OCI-LY1 (cell line): ENCODE data around the gene ASIC3.
A peak's percentile ranks its signal among the peaks of the same experiment; 100 is the strongest.

Experiments used
- H2AFZ ChIP-seq: fragments of 200-600 bp; sonication (generic), shearing (Covaris generic); 2 replicates; pipeline ENCODE4 v1.6.0; 2014; ENCODE audit warnings: antibody characterized with exemption, mild to moderate bottlenecking, low read length
- H3F3A ChIP-seq: fragments of 200-600 bp; sonication (generic), shearing (Covaris generic); 2 replicates; pipeline ENCODE4 v1.6.0; 2014; ENCODE audit warnings: mild to moderate bottlenecking, antibody characterized with exemption, low read length, moderate library complexity; ENCODE audit not compliant: insufficient read depth
- H3K27ac ChIP-seq: fragments of 200-600 bp; sonication (generic); 2 replicates; pipeline ENCODE4 v1.5.1; 2014; ENCODE audit warnings: low read length, mixed run types, mild to moderate bottlenecking, low read depth; ENCODE audit not compliant: poor library complexity, severe bottlenecking
- H3K27me3 ChIP-seq: fragments of 200-600 bp; sonication (generic); 2 replicates; pipeline ENCODE4 v1.6.0; 2014; ENCODE audit warnings: antibody characterized with exemption, mild to moderate bottlenecking, low read length, moderate library complexity; ENCODE audit not compliant: insufficient read depth
- H3K36me3 ChIP-seq: fragments of 200-600 bp; sonication (generic); 2 replicates; pipeline ENCODE4 v1.6.1; 2014; ENCODE audit warnings: mild to moderate bottlenecking, antibody characterized with exemption, low read length, moderate library complexity, mixed read lengths; ENCODE audit not compliant: insufficient read depth
- H3K4me1 ChIP-seq: fragments of 200-600 bp; sonication (generic); 2 replicates; pipeline ENCODE4 v1.5.1; 2014; ENCODE audit warnings: mild to moderate bottlenecking, low read length, moderate library complexity; ENCODE audit not compliant: insufficient read depth, severe bottlenecking
- H3K4me2 ChIP-seq: fragments of 200-600 bp; sonication (generic), shearing (Covaris generic); 2 replicates; pipeline ENCODE4 v1.6.1; 2014; ENCODE audit warnings: low read length
- H3K4me3 ChIP-seq: fragments of 200-600 bp; sonication (generic); 2 replicates; pipeline ENCODE4 v1.5.1; 2014; ENCODE audit warnings: low read length, low read depth, mild to moderate bottlenecking, mixed read lengths; ENCODE audit not compliant: poor library complexity, severe bottlenecking
- H3K79me2 ChIP-seq: fragments of 200-600 bp; shearing (Covaris generic); 2 replicates; pipeline ENCODE4 v1.6.1; 2016; ENCODE audit warnings: mixed run types, low read length, mixed read lengths; ENCODE audit not compliant: insufficient read depth
- H3K9ac ChIP-seq: fragments of 200-600 bp; sonication (generic), shearing (Covaris generic); 2 replicates; pipeline ENCODE4 v1.6.1; 2014; ENCODE audit warnings: mild to moderate bottlenecking, low read length, mixed read lengths
- H3K9me2 ChIP-seq: fragments of 200-600 bp; sonication (generic), shearing (Covaris generic); 2 replicates; pipeline ENCODE4 v1.6.1; 2014; ENCODE audit warnings: low read depth, mild to moderate bottlenecking, low read length, mixed read lengths
- H3K9me3 ChIP-seq: fragments of 200-600 bp; shearing (Covaris generic); 2 replicates; pipeline ENCODE4 v1.6.1; 2014; ENCODE audit warnings: low read length, mixed read lengths
- H4K20me1 ChIP-seq: fragments of 200-600 bp; sonication (generic), shearing (Covaris generic); 2 replicates; pipeline ENCODE4 v1.6.0; 2016; ENCODE audit warnings: mild to moderate bottlenecking, low read length; ENCODE audit not compliant: insufficient read depth
- EZH2 ChIP-seq: fragments of 200-600 bp; sonication (generic), shearing (Covaris generic); IDR thresholded peaks from 2 replicates; pipeline ENCODE4 v1.8.0; 2017; ENCODE audit warnings: borderline replicate concordance, mixed run types, mild to moderate bottlenecking, antibody characterized with exemption, low read length, moderate library complexity, mixed read lengths
- TF ChIP-seq, protein P1 (sequence below): fragments of 200-600 bp; sonication (generic), shearing (Covaris generic); IDR thresholded peaks from 2 replicates; pipeline ENCODE4 v1.5.1; 2017; ENCODE audit warnings: mild to moderate bottlenecking, antibody characterized with exemption, low read length, moderate library complexity, mixed read lengths

ASIC3 gene

DNA sequence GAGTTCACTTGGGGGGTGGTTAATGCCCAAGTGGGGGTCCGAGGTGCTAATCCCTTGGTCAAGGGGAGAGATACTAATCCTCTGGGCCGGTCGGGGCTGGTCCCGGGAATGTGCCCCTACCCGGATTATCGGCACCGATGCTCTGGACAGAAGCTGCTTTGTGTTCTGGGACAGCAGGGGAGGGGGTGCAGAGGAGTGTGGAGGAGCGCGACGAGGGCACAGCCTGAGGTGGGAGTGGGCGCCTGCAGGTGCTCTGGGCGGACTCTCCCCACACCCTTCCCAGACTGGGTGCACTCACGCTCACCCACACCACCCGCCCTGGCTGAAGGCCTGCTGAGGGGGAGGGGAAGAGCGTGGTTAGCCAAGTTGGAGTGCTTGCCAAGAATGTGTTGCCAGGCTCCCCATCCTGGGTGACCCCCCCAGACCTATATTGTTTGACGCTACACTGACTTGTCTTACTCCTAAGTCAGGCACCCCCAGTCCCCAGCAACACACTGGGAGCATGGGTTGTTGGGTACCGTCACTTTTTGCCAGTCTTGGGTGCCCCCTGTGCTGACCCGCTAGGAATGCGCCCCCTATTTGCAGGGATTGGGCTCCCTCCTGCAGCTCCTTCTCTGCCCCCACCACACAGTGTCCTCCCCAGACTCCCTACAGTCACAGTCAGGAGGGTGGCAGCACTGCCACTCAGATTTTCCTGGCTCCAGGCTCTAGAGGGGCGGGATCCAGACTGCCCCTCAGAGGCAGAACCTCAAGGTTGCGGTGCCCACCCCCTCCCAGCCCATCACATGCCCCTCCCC lies 12.3 kb downstream of the ASIC3 start:
- Histone ChIP-seq H2AFZ (no peak overlapping the region), H3K9ac (peak overlapping the region; percentile 79)

DNA sequence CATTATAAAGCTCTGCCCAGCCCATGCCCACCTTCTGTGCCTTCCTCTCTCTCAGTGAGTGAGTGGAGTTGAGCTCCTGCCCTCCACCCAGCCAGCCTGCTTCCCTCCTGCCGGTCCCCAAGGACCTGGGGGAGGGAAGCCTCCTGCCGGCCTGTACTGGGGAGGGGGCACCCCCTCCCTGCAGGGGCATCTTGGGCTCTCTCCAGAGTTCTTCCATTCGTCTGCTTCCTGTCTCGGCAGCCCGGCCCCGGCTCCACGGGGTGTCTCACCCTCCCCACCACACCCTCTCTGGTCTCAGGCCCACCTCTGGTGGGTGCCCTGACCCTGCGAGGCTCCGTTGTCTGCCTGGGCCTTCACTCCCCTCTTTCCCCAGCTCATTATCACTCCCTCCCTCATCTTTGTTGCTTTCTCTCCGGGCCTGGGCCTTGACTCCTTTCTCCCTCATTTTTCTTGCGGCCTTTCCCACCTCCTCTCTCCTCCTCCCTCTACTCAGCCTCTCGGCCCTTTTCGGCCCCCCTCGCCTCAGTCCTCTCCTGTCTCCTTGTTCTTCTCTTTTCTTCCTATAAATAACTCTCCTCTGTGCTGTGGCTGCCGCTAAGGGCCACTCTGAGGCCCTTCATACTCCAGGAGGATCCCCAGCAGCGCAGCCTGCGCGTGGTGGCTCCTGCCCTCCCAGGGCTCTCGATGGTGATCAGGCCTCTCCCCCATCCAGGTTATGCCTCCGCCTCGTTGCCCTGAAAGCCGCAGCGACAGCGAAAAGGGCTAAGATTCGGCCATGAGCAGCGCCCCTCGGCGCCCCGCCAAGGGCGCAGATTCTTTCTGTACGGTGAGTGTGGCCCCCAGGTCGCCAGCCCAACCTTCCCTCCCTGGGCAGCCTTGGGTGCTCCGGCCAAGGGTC lies 13.1 kb downstream of the ASIC3 start:
- no peaks in the 10 kb centered on the region for H3K27me3 ChIP-seq
- 0 out of 2 replicates have a peak, but pooled peaks cover 7% of the 10 kb centered on the region for H3F3A ChIP-seq
- no peaks in the 10 kb centered on the region for H4K20me1 ChIP-seq
- no peaks in the 10 kb centered on the region for H3K9me3 ChIP-seq
- peak overlapping the region; percentile 62 for H3K27ac ChIP-seq
- peak overlapping the region; percentile 85 for H3K4me2 ChIP-seq
- peaks cover 41% of the 10 kb centered on the region for H3K4me1 ChIP-seq
- H2AFZ ChIP-seq, result no peak overlapping the region
- H3K36me3 ChIP-seq, result peaks cover 23% of the 10 kb centered on the region
- no peak for TF ChIP-seq EZH2
- TF ChIP-seq, protein P1, sequence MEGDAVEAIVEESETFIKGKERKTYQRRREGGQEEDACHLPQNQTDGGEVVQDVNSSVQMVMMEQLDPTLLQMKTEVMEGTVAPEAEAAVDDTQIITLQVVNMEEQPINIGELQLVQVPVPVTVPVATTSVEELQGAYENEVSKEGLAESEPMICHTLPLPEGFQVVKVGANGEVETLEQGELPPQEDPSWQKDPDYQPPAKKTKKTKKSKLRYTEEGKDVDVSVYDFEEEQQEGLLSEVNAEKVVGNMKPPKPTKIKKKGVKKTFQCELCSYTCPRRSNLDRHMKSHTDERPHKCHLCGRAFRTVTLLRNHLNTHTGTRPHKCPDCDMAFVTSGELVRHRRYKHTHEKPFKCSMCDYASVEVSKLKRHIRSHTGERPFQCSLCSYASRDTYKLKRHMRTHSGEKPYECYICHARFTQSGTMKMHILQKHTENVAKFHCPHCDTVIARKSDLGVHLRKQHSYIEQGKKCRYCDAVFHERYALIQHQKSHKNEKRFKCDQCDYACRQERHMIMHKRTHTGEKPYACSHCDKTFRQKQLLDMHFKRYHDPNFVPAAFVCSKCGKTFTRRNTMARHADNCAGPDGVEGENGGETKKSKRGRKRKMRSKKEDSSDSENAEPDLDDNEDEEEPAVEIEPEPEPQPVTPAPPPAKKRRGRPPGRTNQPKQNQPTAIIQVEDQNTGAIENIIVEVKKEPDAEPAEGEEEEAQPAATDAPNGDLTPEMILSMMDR, result no peak
- no peaks in the 10 kb centered on the region; the same call in 1 of the 2 replicates for H3K79me2 ChIP-seq
- peak overlapping the region; percentile 90 for H3K4me3 ChIP-seq
- peak overlapping the region; percentile 25; the same call in 1 of the 2 replicates for H3K9ac ChIP-seq
- H3K9me2 ChIP-seq, result no peaks in the 10 kb centered on the region

More for the DNA sequence above, 12.3 kb downstream of the ASIC3 start:
- Histone ChIP-seq H3K79me2 (no peaks in the 10 kb centered on the region; the same call in 1 of the 2 replicates), H3F3A (0 out of 2 replicates have a peak, but pooled peaks cover 7% of the 10 kb centered on the region), H3K4me3 (peak overlapping the region; percentile 90), H3K9me3 (no peaks in the 10 kb centered on the region), H3K27me3 (no peaks in the 10 kb centered on the region), H3K36me3 (peaks cover 16% of the 10 kb centered on the region), H3K4me2 (peak overlapping the region; percentile 85), H3K9me2 (no peaks in the 10 kb centered on the region), H3K4me1 (peaks cover 41% of the 10 kb centered on the region), H4K20me1 (no peaks in the 10 kb centered on the region), H3K27ac (peak overlapping the region; percentile 62)
- TF ChIP-seq, protein P1, result peak; percentile 55
- no peak for TF ChIP-seq EZH2

DNA sequence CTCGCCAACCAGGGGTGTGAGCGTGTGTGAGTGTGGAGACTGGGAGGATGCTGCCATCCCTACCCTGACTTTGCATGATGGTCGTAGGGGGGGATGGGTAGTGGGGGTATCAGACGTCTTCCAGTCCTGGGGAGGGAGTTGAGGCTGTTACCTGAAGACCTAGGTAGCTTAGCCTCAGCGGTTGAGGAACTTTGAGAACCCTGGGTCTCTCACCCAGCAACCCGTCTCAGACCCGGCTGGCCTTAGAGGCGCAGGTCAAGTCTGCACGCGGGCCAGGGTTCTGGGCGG lies 13.7 kb downstream of the ASIC3 start:
- TF ChIP-seq, protein P1, result no peak
- no peak for TF ChIP-seq EZH2
- Histone ChIP-seq H4K20me1 (no peaks in the 10 kb centered on the region), H3K4me1 (peaks cover 36% of the 10 kb centered on the region), H3K4me2 (no peak overlapping the region), H3K27ac (no peak overlapping the region), H3K9me3 (no peaks in the 10 kb centered on the region), H3K9ac (no peak overlapping the region), H3K36me3 (peaks cover 29% of the 10 kb centered on the region), H3F3A (0 out of 2 replicates have a peak, but pooled peaks cover 7% of the 10 kb centered on the region), H3K27me3 (no peaks in the 10 kb centered on the region), H2AFZ (no peak overlapping the region), H3K9me2 (no peaks in the 10 kb centered on the region), H3K79me2 (no peaks in the 10 kb centered on the region; the same call in 1 of the 2 replicates), H3K4me3 (no peak overlapping the region)
